ENCODE results near the gene MYO3A.

DNA sequence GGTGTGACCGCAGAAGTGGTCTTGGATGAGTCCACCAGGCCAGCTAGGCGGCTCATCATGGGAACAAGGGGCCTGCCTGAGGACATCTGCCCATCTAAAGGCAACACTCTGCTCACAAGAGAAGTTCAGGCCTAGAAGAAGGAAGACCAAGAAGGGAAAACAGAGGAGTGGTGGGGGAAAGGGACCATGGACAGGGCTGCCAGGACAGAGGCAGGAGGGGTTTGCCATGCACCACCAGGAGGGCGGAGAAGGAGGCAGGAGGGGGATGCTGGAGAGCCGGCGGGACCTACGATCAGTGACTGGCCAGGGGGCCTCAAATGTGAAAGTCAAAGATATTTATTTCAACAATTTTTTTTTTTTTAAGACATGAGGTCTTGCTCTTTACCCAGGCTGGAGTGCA, 315.7 kb downstream of the MYO3A start:
- TF ChIP-seq, protein P1, sequence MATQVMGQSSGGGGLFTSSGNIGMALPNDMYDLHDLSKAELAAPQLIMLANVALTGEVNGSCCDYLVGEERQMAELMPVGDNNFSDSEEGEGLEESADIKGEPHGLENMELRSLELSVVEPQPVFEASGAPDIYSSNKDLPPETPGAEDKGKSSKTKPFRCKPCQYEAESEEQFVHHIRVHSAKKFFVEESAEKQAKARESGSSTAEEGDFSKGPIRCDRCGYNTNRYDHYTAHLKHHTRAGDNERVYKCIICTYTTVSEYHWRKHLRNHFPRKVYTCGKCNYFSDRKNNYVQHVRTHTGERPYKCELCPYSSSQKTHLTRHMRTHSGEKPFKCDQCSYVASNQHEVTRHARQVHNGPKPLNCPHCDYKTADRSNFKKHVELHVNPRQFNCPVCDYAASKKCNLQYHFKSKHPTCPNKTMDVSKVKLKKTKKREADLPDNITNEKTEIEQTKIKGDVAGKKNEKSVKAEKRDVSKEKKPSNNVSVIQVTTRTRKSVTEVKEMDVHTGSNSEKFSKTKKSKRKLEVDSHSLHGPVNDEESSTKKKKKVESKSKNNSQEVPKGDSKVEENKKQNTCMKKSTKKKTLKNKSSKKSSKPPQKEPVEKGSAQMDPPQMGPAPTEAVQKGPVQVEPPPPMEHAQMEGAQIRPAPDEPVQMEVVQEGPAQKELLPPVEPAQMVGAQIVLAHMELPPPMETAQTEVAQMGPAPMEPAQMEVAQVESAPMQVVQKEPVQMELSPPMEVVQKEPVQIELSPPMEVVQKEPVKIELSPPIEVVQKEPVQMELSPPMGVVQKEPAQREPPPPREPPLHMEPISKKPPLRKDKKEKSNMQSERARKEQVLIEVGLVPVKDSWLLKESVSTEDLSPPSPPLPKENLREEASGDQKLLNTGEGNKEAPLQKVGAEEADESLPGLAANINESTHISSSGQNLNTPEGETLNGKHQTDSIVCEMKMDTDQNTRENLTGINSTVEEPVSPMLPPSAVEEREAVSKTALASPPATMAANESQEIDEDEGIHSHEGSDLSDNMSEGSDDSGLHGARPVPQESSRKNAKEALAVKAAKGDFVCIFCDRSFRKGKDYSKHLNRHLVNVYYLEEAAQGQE (IDR thresholded peaks at IDR 0.05) = no peak
- TF ChIP-seq, protein P2, sequence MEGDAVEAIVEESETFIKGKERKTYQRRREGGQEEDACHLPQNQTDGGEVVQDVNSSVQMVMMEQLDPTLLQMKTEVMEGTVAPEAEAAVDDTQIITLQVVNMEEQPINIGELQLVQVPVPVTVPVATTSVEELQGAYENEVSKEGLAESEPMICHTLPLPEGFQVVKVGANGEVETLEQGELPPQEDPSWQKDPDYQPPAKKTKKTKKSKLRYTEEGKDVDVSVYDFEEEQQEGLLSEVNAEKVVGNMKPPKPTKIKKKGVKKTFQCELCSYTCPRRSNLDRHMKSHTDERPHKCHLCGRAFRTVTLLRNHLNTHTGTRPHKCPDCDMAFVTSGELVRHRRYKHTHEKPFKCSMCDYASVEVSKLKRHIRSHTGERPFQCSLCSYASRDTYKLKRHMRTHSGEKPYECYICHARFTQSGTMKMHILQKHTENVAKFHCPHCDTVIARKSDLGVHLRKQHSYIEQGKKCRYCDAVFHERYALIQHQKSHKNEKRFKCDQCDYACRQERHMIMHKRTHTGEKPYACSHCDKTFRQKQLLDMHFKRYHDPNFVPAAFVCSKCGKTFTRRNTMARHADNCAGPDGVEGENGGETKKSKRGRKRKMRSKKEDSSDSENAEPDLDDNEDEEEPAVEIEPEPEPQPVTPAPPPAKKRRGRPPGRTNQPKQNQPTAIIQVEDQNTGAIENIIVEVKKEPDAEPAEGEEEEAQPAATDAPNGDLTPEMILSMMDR (IDR thresholded peaks at IDR 0.05; ENCODE audit: low read depth, low read length, missing input control) = no peak

All from liver (tissue), 2 donors.